HG03469 (cell line): ENCODE results near the gene AFM.
"Not testable (repeated sequence)": the region's sequence is repeated elsewhere in the genome, so short reads cannot be mapped to it uniquely, and the experiment has no call there.

Experiments
- ATAC-seq: cut with Tn5 transposase; IDR thresholded peaks from one replicate; pipeline ENCODE4 v1.9.1; 2021; ENCODE audit warnings: mild to moderate bottlenecking, moderate library complexity, moderate number of reproducible peaks; ENCODE audit not compliant: unreplicated experiment

AFM gene

GRCh38 chr4:73499996-73500765, 18.6 kb downstream of the AFM start:
- no peak for ATAC-seq

GRCh38 chr4:73501664-73502265, 20.2 kb downstream of the AFM start:
- no peak for ATAC-seq

- ATAC-seq = no peak
These were observed 24.0 kb downstream of the AFM start for GRCh38 chr4:73505567-73505966.

- no peak for ATAC-seq
These were observed 26.0 kb downstream of the AFM start for GRCh38 chr4:73507541-73507940.

- no peak for ATAC-seq
These were observed 27.1 kb downstream of the AFM start for GRCh38 chr4:73508651-73509050.

- ATAC-seq = no peak
These were observed 36.8 kb downstream of the AFM start for GRCh38 chr4:73518340-73518739.

GRCh38 chr4:73520821-73521220, 39.3 kb downstream of the AFM start:
- ATAC-seq = no peak

- ATAC-seq = no peak
These were observed 41.6 kb downstream of the AFM start for GRCh38 chr4:73523126-73523525.

- no peak for ATAC-seq
These were observed 44.1 kb downstream of the AFM start for GRCh38 chr4:73525611-73526010.

- ATAC-seq = no peak
These were observed 45.7 kb downstream of the AFM start for GRCh38 chr4:73527196-73527595.

- no peak for ATAC-seq
These were observed 46.6 kb downstream of the AFM start for GRCh38 chr4:73528171-73528570.

GRCh38 chr4:73533515-73534422, 52.2 kb downstream of the AFM start:
- no peak for ATAC-seq

- ATAC-seq = no peak
These were observed 56.6 kb downstream of the AFM start for GRCh38 chr4:73538162-73538561.

GRCh38 chr4:73539386-73539785, 57.8 kb downstream of the AFM start:
- ATAC-seq = no peak

- no peak for ATAC-seq
These were observed 59.3 kb downstream of the AFM start for GRCh38 chr4:73540826-73541225.

GRCh38 chr4:73541251-73541650, 59.7 kb downstream of the AFM start:
- ATAC-seq = no peak

- ATAC-seq = no peak
These were observed 63.1 kb downstream of the AFM start for GRCh38 chr4:73544620-73545019.

GRCh38 chr4:73550865-73551264, 69.3 kb downstream of the AFM start:
- not testable (repeated sequence) for ATAC-seq
